Lung (tissue), 12 donors: ENCODE results near the gene C1orf105. TPM values are rescaled to one million over a fixed set of nuclear protein-coding genes. Genes with fewer than 3 reads are reported as not detected.

Experiments used
- ATAC-seq: fragments of 200-7000 bp; cut with Tn5 transposase; one replicate; pipeline ENCODE4 v1.9.1; 2020; ENCODE audit warnings: moderate number of reproducible peaks; ENCODE audit not compliant: insufficient read depth, low FRiP score
- DNase-seq, 3 donors: peaks; one replicate each; pipeline ENCODE4 v3.0.0-alpha.2; 2013 to 2017
- H3K27ac ChIP-seq, 2 donors: one replicate each; pipeline ENCODE4 v1.5.1; 2013; ENCODE audit warnings: mild to moderate bottlenecking in 2 of 2, moderate library complexity in 2 of 2, control low read depth in 1 of 2, inconsistent platforms in 1 of 2, low read depth in 1 of 2, low read length in 1 of 2
- H3K27me3 ChIP-seq, 3 donors: one replicate each; pipeline ENCODE4 v1.5.1; 2013; ENCODE audit warnings: low read length in 2 of 3; ENCODE audit not compliant: control insufficient read depth in 3 of 3, insufficient read depth in 3 of 3
- H3K36me3 ChIP-seq, 4 donors: one replicate each; pipeline ENCODE4 v1.5.1; 2013; ENCODE audit warnings: low read length in 4 of 4, mild to moderate bottlenecking in 1 of 4, moderate library complexity in 1 of 4; ENCODE audit not compliant: control insufficient read depth in 4 of 4, insufficient read depth in 4 of 4
- H3K4me1 ChIP-seq, 5 donors: one replicate each; pipeline ENCODE4 v1.5.1; 2013; ENCODE audit warnings: low read length in 5 of 5, mild to moderate bottlenecking in 2 of 5, moderate library complexity in 1 of 5; ENCODE audit not compliant: control insufficient read depth in 5 of 5, insufficient read depth in 5 of 5
- H3K4me3 ChIP-seq: one replicate; pipeline ENCODE4 v1.5.1; 2013; ENCODE audit warnings: mild to moderate bottlenecking, control low read depth, moderate library complexity
- H3K9ac ChIP-seq, 2 donors: one replicate each; pipeline ENCODE4 v1.5.1; 2013; ENCODE audit warnings: low read length in 2 of 2, control low read depth in 1 of 2; ENCODE audit not compliant: insufficient read depth in 1 of 2
- H3K9me3 ChIP-seq, 4 donors: one replicate each; pipeline ENCODE4 v1.5.1; 2013; ENCODE audit warnings: low read length in 3 of 4, mild to moderate bottlenecking in 1 of 4, moderate library complexity in 1 of 4; ENCODE audit not compliant: control insufficient read depth in 4 of 4, insufficient read depth in 3 of 4
- CTCF ChIP-seq: IDR thresholded peaks from 2 replicates; pipeline ENCODE4 v1.5.1; 2012; ENCODE audit warnings: mild to moderate bottlenecking; ENCODE audit errors: control extremely low read depth, extremely low read depth
- WGBS, 2 donors: extraction: QIAGEN DNeasy Blood & Tissue Kit; methylation state at CpG; one replicate each; pipeline ENCODE4 v1.1.7; 2013; 5-methylcytosine and 5-hydroxymethylcytosine counted together
- polyA plus RNA-seq, 2 donors: library from polyadenylated mRNA; stranded (reverse); fragments of 200-250 nt; gene quantifications; one replicate each; pipeline ENCODE4 v1.2.1, GENCODE V29; 2013
- total RNA-seq, 2 donors: library from RNA; depleted of rRNA in 1 of 2; stranded (reverse); fragments of >200 nt in 1 of 2; gene quantifications; one replicate each; pipeline ENCODE4 v1.2.1, GENCODE V29; 2014 to 2021
- donor health status: control.
- donor health status: control.
- donor health status: Bipolar disorder and iron deficiency.
- donor health status: healthy.
- donor health status: DM: yes; HTN: yes; CAD: no.

C1orf105 gene
- total and polyA plus RNA-seq, 4 donors = not detected

GRCh38 chr1:172421974-172422604, 1.6 kb downstream of the C1orf105 start:
- peaks cover 0 to 2% (median 0%) of the 10 kb centered on the region in 4 donors for H3K9me3 ChIP-seq
- H3K27ac ChIP-seq = no peak overlapping the region
- no peaks in the 10 kb centered on the region for H3K27me3 ChIP-seq
- TF ChIP-seq CTCF = no peak
- peak; percentile 47 to 73 (median 54) for DNase-seq
- H3K4me1 ChIP-seq = peaks cover 0 to 10% (median 5%) of the 10 kb centered on the region in 5 donors
- no peaks in the 10 kb centered on the region for H3K36me3 ChIP-seq
- no peak for ATAC-seq
- WGBS, 2 donors = 77 to 94% methylated on average over 5 of the region's 5 CpGs
- H3K9ac ChIP-seq = no peak overlapping the region
- no peak overlapping the region for H3K4me3 ChIP-seq

- H3K9ac ChIP-seq = no peak overlapping the region
- no peaks in the 10 kb centered on the region for H3K36me3 ChIP-seq
- H3K9me3 ChIP-seq = peaks cover 0 to 2% (median 0%) of the 10 kb centered on the region in 4 donors
- no peak for TF ChIP-seq CTCF
- DNase-seq (no peak), ATAC-seq (no peak)
- H3K4me1 ChIP-seq = peaks cover 0 to 9% (median 5%) of the 10 kb centered on the region in 5 donors
- no peak overlapping the region for H3K4me3 ChIP-seq
- no peaks in the 10 kb centered on the region for H3K27me3 ChIP-seq
- WGBS, 2 donors = 98 to 100% methylated on average over 2 of the region's 2 CpGs
- no peak overlapping the region for H3K27ac ChIP-seq
Observed at GRCh38 chr1:172423336-172423735, 2.9 kb downstream of the C1orf105 start.

GRCh38 chr1:172425339-172425738, 4.9 kb downstream of the C1orf105 start:
- no peak overlapping the region for H3K9ac ChIP-seq
- DNase-seq (no peak), ATAC-seq (no peak)
- H3K36me3 ChIP-seq = no peaks in the 10 kb centered on the region
- peaks cover 4 to 9% (median 6%) of the 10 kb centered on the region in 5 donors for H3K4me1 ChIP-seq
- no peaks in the 10 kb centered on the region for H3K27me3 ChIP-seq
- no peak overlapping the region for H3K4me3 ChIP-seq
- H3K9me3 ChIP-seq = peaks cover 0 to 2% (median 0%) of the 10 kb centered on the region in 4 donors
- TF ChIP-seq CTCF = no peak
- no peak overlapping the region for H3K27ac ChIP-seq
- 89 to 94% methylated on average over 3 of the region's 3 CpGs for WGBS, 2 donors
